Osteocyte (in vitro differentiated cells): ENCODE data around the gene RPL5. TPM values are rescaled to one million over a fixed set of nuclear protein-coding genes. Genes with fewer than 3 reads are reported as not detected.

ENCODE experiments used
- DNase-seq: peaks from one replicate; pipeline ENCODE4 v3.0.0; 2021; ENCODE audit warnings: mixed read lengths; ENCODE audit not compliant: unreplicated experiment; ENCODE audit errors: extremely low spot score
- H3K27ac Mint-ChIP-seq: one replicate; pipeline ENCODE4 v1.8.0; 2021; ENCODE audit warnings: mild to moderate bottlenecking, mixed read lengths; ENCODE audit not compliant: unreplicated experiment
- H3K27me3 Mint-ChIP-seq: one replicate; pipeline ENCODE4 v1.8.0; 2021; ENCODE audit warnings: mixed read lengths; ENCODE audit not compliant: unreplicated experiment
- H3K36me3 Mint-ChIP-seq: one replicate; pipeline ENCODE4 v1.8.0; 2021; ENCODE audit warnings: mixed read lengths; ENCODE audit not compliant: unreplicated experiment
- H3K4me1 Mint-ChIP-seq: one replicate; pipeline ENCODE4 v1.8.0; 2021; ENCODE audit warnings: mixed read lengths; ENCODE audit not compliant: unreplicated experiment
- H3K4me3 Mint-ChIP-seq: one replicate; pipeline ENCODE4 v1.8.0; 2021; ENCODE audit warnings: mild to moderate bottlenecking, moderate library complexity, mixed read lengths; ENCODE audit not compliant: unreplicated experiment
- H3K9me3 Mint-ChIP-seq: one replicate; pipeline ENCODE4 v1.8.0; 2021; ENCODE audit warnings: mixed read lengths; ENCODE audit not compliant: unreplicated experiment
- total RNA-seq: library from RNA; stranded (reverse); gene quantifications from 2 replicates; pipeline ENCODE4 v1.2.1, GENCODE V29; 2021
- TF ChIP-seq, protein P1 (sequence below): fragments of 200-600 bp; sonication (generic); IDR thresholded peaks from 2 replicates; pipeline ENCODE4 v1.5.0; 2021; ENCODE audit warnings: antibody characterized with exemption, mild to moderate bottlenecking, moderate library complexity

The RPL5 gene
- total RNA-seq, 1 donor from 2014 or later: 883 TPM

DNA sequence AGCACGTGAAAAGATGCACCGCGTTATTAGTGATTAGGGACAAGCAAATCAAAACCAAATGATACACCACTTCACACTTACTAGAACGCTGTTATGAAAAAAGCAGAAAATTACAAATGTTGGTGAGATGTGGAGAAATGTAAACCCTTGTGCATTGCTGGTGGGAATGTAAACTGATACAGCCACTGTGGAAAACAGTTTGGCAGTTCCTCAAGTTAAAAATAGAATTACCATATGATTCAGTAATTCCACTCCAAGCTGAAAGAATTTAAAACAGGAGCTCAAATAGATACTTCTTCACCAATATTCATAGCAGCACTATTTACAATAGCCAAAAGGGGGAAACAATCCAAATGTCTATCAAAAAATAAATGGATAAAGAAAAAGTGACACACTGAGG, 36.7 kb upstream of the RPL5 start:
- TF ChIP-seq, protein P1, sequence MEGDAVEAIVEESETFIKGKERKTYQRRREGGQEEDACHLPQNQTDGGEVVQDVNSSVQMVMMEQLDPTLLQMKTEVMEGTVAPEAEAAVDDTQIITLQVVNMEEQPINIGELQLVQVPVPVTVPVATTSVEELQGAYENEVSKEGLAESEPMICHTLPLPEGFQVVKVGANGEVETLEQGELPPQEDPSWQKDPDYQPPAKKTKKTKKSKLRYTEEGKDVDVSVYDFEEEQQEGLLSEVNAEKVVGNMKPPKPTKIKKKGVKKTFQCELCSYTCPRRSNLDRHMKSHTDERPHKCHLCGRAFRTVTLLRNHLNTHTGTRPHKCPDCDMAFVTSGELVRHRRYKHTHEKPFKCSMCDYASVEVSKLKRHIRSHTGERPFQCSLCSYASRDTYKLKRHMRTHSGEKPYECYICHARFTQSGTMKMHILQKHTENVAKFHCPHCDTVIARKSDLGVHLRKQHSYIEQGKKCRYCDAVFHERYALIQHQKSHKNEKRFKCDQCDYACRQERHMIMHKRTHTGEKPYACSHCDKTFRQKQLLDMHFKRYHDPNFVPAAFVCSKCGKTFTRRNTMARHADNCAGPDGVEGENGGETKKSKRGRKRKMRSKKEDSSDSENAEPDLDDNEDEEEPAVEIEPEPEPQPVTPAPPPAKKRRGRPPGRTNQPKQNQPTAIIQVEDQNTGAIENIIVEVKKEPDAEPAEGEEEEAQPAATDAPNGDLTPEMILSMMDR: no peak
- no peaks in the 10 kb centered on the region for H3K9me3 Mint-ChIP-seq
- no peak for DNase-seq
- no peaks in the 10 kb centered on the region for H3K36me3 Mint-ChIP-seq
- no peak overlapping the region for H3K4me3 Mint-ChIP-seq
- peaks cover 12% of the 10 kb centered on the region for H3K4me1 Mint-ChIP-seq
- peaks cover 2% of the 10 kb centered on the region for H3K27me3 Mint-ChIP-seq
- peak overlapping the region; percentile 43 for H3K27ac Mint-ChIP-seq

DNA sequence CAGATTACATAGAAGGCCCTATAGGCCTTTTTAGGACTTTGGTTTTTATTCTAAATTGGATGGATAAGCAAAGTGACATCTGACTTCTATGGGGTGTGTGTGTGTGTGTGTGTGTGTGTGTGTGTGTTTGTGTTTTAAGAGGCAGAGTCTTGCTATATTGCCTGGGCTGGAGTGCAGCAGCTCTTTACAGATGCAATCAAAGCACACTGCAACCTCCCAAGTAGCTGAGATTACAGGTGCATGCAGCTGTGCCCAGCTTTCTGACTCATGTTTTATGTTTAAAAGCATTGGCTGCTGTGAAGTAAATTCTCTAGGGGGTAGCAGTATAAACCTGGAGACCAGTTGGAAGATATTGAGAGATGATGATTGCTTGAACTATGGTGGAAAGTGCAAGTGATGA, 34.5 kb upstream of the RPL5 start:
- no peak for DNase-seq
- TF ChIP-seq, protein P1: no peak
- Mint-ChIP-seq H3K36me3 (no peaks in the 10 kb centered on the region), H3K9me3 (no peaks in the 10 kb centered on the region), H3K4me1 (peaks cover 12% of the 10 kb centered on the region), H3K27ac (no peak overlapping the region), H3K4me3 (no peak overlapping the region), H3K27me3 (no peaks in the 10 kb centered on the region)

DNA sequence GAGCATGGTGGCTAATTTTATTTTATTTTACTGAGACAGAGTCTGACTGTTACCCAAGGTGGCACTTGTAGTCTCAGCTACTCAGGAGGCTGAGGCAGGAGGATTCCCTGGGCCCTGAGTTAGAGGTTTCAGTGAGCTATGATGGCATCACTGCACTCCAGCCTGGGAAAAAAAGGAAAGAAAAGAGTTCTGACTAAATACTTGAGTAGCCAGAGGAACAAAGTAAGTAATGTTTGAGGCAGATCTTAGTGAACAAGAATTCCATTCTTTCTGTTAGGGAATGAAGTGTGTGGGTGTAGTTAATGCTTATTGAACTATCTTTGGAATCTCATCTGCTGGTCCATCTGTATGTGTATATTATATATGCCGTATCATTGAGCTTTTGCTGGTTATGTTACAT, 33.9 kb upstream of the RPL5 start:
- no peak for DNase-seq
- H3K4me3 Mint-ChIP-seq: no peak overlapping the region
- TF ChIP-seq, protein P1: no peak

DNA sequence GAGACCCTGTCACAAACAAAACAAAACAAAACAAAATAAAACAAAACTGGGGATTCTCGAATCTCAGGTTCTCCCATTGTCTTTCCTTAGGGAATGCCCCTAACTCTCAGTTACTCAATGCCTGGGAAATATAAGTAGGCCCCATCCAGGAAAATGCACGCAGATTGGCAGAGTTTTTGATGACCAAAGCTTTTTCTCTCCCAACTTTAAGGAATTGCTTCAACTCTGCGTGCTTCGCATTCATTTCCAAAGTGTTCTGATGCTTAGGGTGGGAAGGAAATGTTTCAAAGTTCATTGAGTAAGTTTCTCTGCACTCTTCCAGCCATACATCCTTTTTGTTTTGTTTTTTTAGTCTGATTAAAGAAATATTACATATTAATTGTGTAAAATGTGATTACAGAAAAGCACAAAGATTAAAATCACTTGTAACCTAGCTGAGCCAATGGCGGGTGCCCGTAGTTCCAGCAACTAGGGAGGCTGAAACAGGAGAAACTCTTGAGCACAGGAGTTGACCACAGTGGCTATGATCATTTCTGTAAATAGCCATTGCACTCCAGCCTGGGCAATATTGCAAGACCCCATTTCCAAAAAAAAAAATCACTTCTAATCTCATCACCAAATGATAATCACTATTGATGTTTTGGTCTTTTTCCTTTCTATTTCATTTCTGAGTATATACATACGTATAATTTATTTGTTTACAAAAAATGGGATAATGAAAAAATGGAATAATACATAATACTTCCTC, 28.5 kb upstream of the RPL5 start:
- H3K4me1 Mint-ChIP-seq: peaks cover 5% of the 10 kb centered on the region
- no peak for DNase-seq
- H3K27ac Mint-ChIP-seq: no peak overlapping the region
- no peaks in the 10 kb centered on the region for H3K9me3 Mint-ChIP-seq
- no peaks in the 10 kb centered on the region for H3K27me3 Mint-ChIP-seq
- TF ChIP-seq, protein P1: no peak
- no peaks in the 10 kb centered on the region for H3K36me3 Mint-ChIP-seq
- no peak overlapping the region for H3K4me3 Mint-ChIP-seq

More for the DNA sequence above, 33.9 kb upstream of the RPL5 start:
- H3K9me3 Mint-ChIP-seq: no peaks in the 10 kb centered on the region
- H3K4me1 Mint-ChIP-seq: peaks cover 12% of the 10 kb centered on the region
- H3K27ac Mint-ChIP-seq: no peak overlapping the region
- H3K36me3 Mint-ChIP-seq: no peaks in the 10 kb centered on the region
- H3K27me3 Mint-ChIP-seq: no peaks in the 10 kb centered on the region

DNA sequence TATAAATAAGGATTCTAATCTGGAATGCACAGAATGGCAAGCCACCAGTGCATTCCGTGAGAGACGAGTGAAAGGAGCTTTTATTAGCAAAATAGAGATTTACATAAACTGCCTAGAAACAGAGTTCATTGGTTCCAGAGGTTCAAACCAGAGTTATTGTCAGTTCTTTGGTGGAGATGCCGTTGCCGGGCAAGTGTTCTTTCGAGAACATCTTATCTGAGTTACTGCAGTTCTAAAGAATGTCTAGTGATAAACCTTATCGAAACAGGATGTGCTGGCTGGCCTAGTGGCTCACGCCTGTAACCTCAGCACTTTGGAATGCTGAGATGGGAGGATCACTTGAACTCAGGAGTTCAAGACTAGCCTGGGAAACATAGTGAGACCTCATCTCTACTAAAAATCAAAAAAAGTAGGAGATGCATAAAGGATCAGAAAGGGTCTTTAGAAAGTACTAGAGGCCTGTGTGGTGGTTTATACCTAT, 27.1 kb upstream of the RPL5 start:
- Mint-ChIP-seq H3K36me3 (no peaks in the 10 kb centered on the region), H3K4me1 (peaks cover 5% of the 10 kb centered on the region), H3K4me3 (peak overlapping the region; percentile 52), H3K9me3 (no peaks in the 10 kb centered on the region), H3K27ac (peak overlapping the region; percentile 64), H3K27me3 (no peaks in the 10 kb centered on the region)
- TF ChIP-seq, protein P1: no peak
- no peak for DNase-seq
